CD4-positive, alpha-beta T cell (primary cell): Measurements from ENCODE around the gene ARHGAP15. TPM values are rescaled to one million over a fixed set of nuclear protein-coding genes. Genes with fewer than 3 reads are reported as not detected.

Source experiments
- ATAC-seq: fragments of 200-7000 bp; cut with Tn5 transposase; one replicate; pipeline ENCODE4 v1.10.0; 2022; ENCODE audit warnings: mild to moderate bottlenecking; ENCODE audit not compliant: poor library complexity
- CTCF ChIA-PET: fragments of 350-600 bp; sonication (Branson Sonifier 250); formaldehyde crosslinking; loops from one replicate; lab custom pipeline; 2021; ENCODE audit warnings: antibody characterized with exemption, inconsistent platforms; lab: Charles Lee
- POLR2A ChIA-PET: fragments of 350-600 bp; sonication (Branson Sonifier 250); formaldehyde crosslinking; loops from one replicate; lab custom pipeline; 2021; ENCODE audit warnings: antibody characterized with exemption, inconsistent platforms; lab: Charles Lee
- DNase-seq, 14 experiments: peaks; one replicate each; pipeline ENCODE4 v3.0.0-alpha.2; 2013 to 2020; ENCODE audit warnings: mixed read lengths in 2 of 14
- H3K27ac ChIP-seq, 2 donors: one replicate each; pipeline versions ENCODE4 v1.5.1 to v1.7.0; 2013; ENCODE audit warnings: low read length in 2 of 2, low read depth in 1 of 2, mild to moderate bottlenecking in 1 of 2
- H3K27me3 ChIP-seq, 2 experiments: 1 replicate in 1 of 2; 2 replicates in 1 of 2; pipeline versions ENCODE4 v1.6.1 to v1.7.0; 2013; ENCODE audit warnings: low read length in 2 of 2, control low read depth in 1 of 2, mild to moderate bottlenecking in 1 of 2, moderate library complexity in 1 of 2; ENCODE audit not compliant: insufficient read depth in 2 of 2, control insufficient read depth in 1 of 2
- H3K36me3 ChIP-seq: one replicate; pipeline ENCODE4 v1.6.1; 2013; ENCODE audit warnings: low read length, control low read depth; ENCODE audit not compliant: insufficient read depth
- H3K4me1 ChIP-seq: one replicate; pipeline ENCODE4 v1.6.1; 2013; ENCODE audit warnings: low read length, control low read depth; ENCODE audit not compliant: insufficient read depth
- H3K4me3 ChIP-seq: one replicate; pipeline ENCODE4 v1.5.1; 2013; ENCODE audit warnings: mild to moderate bottlenecking, low read length, moderate library complexity
- H3K9me3 ChIP-seq, 2 experiments: 1 replicate in 1 of 2; 2 replicates in 1 of 2; pipeline versions ENCODE4 v1.6.1 to v1.7.0; 2013; ENCODE audit warnings: low read length in 2 of 2, mild to moderate bottlenecking in 2 of 2, control low read depth in 1 of 2, moderate library complexity in 1 of 2; ENCODE audit not compliant: control insufficient read depth in 1 of 2, insufficient read depth in 1 of 2
- H3K27ac Mint-ChIP-seq: one replicate; pipeline ENCODE4 v1.8.0; 2020; ENCODE audit warnings: mixed read lengths
- H3K27me3 Mint-ChIP-seq: one replicate; pipeline ENCODE4 v1.8.0; 2021; ENCODE audit warnings: mixed read lengths
- H3K36me3 Mint-ChIP-seq: one replicate; pipeline ENCODE4 v1.8.0; 2021; ENCODE audit warnings: low read depth, mixed read lengths
- H3K4me1 Mint-ChIP-seq: one replicate; pipeline ENCODE4 v1.8.0; 2021; ENCODE audit warnings: low read depth, mixed read lengths
- H3K4me3 Mint-ChIP-seq: one replicate; pipeline ENCODE4 v1.8.0; 2020; ENCODE audit warnings: mild to moderate bottlenecking, mixed read lengths
- H3K9me3 Mint-ChIP-seq: one replicate; pipeline ENCODE4 v1.8.0; 2020; ENCODE audit warnings: mixed read lengths
- CTCF ChIP-seq: fragments of 200-600 bp; IDR thresholded peaks from one replicate; pipeline ENCODE4 v1.8.0; 2022; ENCODE audit warnings: antibody characterized with exemption, mild to moderate bottlenecking
- intact Hi-C, 2 experiments: fragments of 100-400 bp; cut with DNase I in 1 of 2; cut with micrococcal nuclease in 1 of 2; formaldehyde crosslinking; loops; one replicate each; pipeline versions ENCODE4 v1.15.1 to v1.9.0; 2023 to 2025; cut with DNase I, micrococcal nuclease
- total RNA-seq, 174 experiments: library from RNA in 2 of 174; stranded (reverse) in 2 of 174; gene quantifications; one replicate each; pipeline ENCODE4 v1.2.3 and lab custom pipeline; 2021 to 2026

Gene ARHGAP15
- total RNA-seq, 2 experiments from 2014 or later = 158 to 165 TPM

GRCh38 chr2:143504397-143504796 is 375.2 kb downstream of the ARHGAP15 start:
- Histone ChIP-seq H3K4me3 (no peak overlapping the region), H3K36me3 (peaks cover 41% of the 10 kb centered on the region), H3K4me1 (no peaks in the 10 kb centered on the region), H3K27ac (no peak overlapping the region), H3K27me3 (no peaks in the 10 kb centered on the region), H3K9me3 (no peaks in the 10 kb centered on the region)
- DNase-seq (no peak), ATAC-seq (no peak)
- peaks cover 87% of the 10 kb centered on the region for H3K36me3 Mint-ChIP-seq
- H3K27ac Mint-ChIP-seq = peak overlapping the region; percentile 16
- H3K27me3 Mint-ChIP-seq = no peaks in the 10 kb centered on the region
- intact Hi-C loops = no loop called here
- H3K9me3 Mint-ChIP-seq = no peaks in the 10 kb centered on the region
- H3K4me1 Mint-ChIP-seq = peaks cover 44% of the 10 kb centered on the region
- ChIA-PET POLR2A (no interaction called here), CTCF (no interaction called here)
- TF ChIP-seq CTCF = no peak
- no peak overlapping the region for H3K4me3 Mint-ChIP-seq

DNA sequence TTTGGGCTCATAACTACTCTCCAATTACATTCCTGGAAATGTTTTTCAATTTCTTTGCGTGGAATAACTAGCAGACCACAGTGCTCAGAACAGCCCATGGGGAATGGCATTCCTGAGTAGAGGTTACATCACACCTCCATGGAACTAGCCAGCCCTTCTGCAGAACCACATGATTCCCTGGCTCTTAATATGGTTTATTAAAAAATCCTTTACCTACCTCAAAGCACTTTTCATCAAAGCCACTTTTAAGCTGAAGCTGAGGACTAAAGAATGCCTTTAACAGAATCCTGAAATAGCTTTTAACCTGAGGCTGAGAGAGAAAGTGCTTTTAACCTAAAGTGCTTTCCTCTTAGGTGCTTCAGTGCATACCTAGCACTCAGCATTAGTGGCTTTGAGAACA is 376.3 kb downstream of the ARHGAP15 start:
- intact Hi-C loops = no loop called here
- ChIA-PET CTCF (no interaction called here), POLR2A (interaction anchor here (2.1 kb wide), 1 partner anchor 10 kb away, joined by 5 read pairs; no protein-coding TSS in a partner anchor)
- no peak for DNase-seq
- H3K9me3 Mint-ChIP-seq = no peaks in the 10 kb centered on the region
- no peaks in the 10 kb centered on the region for H3K4me1 ChIP-seq
- H3K36me3 Mint-ChIP-seq = peaks cover 90% of the 10 kb centered on the region
- no peaks in the 10 kb centered on the region for H3K27me3 Mint-ChIP-seq
- no peak for TF ChIP-seq CTCF
- no peak overlapping the region for H3K4me3 Mint-ChIP-seq
- no peak overlapping the region for H3K4me3 ChIP-seq
- H3K27me3 ChIP-seq = no peaks in the 10 kb centered on the region
- peaks cover 42% of the 10 kb centered on the region for H3K4me1 Mint-ChIP-seq
- no peak overlapping the region for H3K27ac Mint-ChIP-seq
- H3K36me3 ChIP-seq = peaks cover 45% of the 10 kb centered on the region
- H3K27ac ChIP-seq = no peak overlapping the region
- no peak for ATAC-seq
- no peaks in the 10 kb centered on the region for H3K9me3 ChIP-seq

DNA sequence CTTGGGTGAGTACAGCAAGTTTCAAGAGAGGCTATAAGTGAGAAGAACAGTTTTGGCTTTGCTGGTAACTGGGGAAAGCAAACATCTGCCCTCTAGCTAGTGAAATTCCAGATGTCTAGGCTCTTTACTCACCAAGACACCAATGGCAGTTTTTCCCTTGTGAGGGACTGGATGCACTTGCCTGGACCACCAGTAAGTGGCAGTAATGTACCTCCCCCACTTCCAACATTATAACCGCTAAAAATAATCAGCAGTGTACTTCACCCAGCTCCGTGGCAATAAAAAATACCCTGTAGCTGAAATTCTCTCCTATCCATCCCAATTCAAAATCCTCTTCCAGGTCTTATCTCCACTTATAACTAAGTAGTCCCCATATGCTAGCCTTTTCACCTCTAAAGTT is 383.9 kb downstream of the ARHGAP15 start:
- intact Hi-C loops = no loop called here
- Histone ChIP-seq H3K4me3 (no peak overlapping the region), H3K9me3 (no peaks in the 10 kb centered on the region), H3K27ac (no peak overlapping the region), H3K27me3 (no peaks in the 10 kb centered on the region), H3K4me1 (no peaks in the 10 kb centered on the region), H3K36me3 (peaks cover 71% of the 10 kb centered on the region)
- peak in 3 of 14 experiments; percentile 6 to 17 (median 7) for DNase-seq
- Mint-ChIP-seq H3K4me1 (peaks cover 12% of the 10 kb centered on the region), H3K4me3 (no peak overlapping the region), H3K9me3 (peaks cover 6% of the 10 kb centered on the region), H3K27ac (no peak overlapping the region), H3K27me3 (no peaks in the 10 kb centered on the region), H3K36me3 (peaks cover 93% of the 10 kb centered on the region)
- ChIA-PET CTCF (interaction anchor here (1.6 kb wide), 1 partner anchor 13 kb away, joined by 4 read pairs; no protein-coding TSS in a partner anchor), POLR2A (no interaction called here)
- ATAC-seq = no peak
- no peak for TF ChIP-seq CTCF
